GM23248 (cell line): Measurements from ENCODE around the gene PIK3C3. TPM values are rescaled to one million over a fixed set of nuclear protein-coding genes. Genes with fewer than 3 reads are reported as not detected.

Experiments
- DNase-seq: peaks from one replicate; pipeline ENCODE4 v3.0.0-alpha.2; 2015
- H2AFZ ChIP-seq: fragments of 200-600 bp; sonication (generic); 2 replicates; pipeline ENCODE4 v1.6.1; 2016; ENCODE audit warnings: antibody characterized with exemption
- H3F3A ChIP-seq: fragments of 200-600 bp; sonication (generic); 2 replicates; pipeline ENCODE4 v1.6.1; 2016; ENCODE audit warnings: mild to moderate bottlenecking, antibody characterized with exemption, mixed run types; ENCODE audit not compliant: insufficient read depth
- H3K27ac ChIP-seq: fragments of 200-600 bp; sonication (generic); 2 replicates; pipeline ENCODE4 v1.5.1; 2016; ENCODE audit warnings: mild to moderate bottlenecking
- H3K27me3 ChIP-seq: fragments of 200-600 bp; sonication (generic); replicated peaks from 2 replicates; pipeline ENCODE4 v1.6.1; 2016; ENCODE audit warnings: mild to moderate bottlenecking; ENCODE audit not compliant: insufficient read depth
- H3K36me3 ChIP-seq: fragments of 200-600 bp; sonication (generic); 2 replicates; pipeline ENCODE4 v1.6.1; 2016; ENCODE audit warnings: low read depth, mild to moderate bottlenecking
- H3K4me1 ChIP-seq: fragments of 200-600 bp; sonication (generic); 2 replicates; pipeline ENCODE4 v1.6.1; 2016; ENCODE audit warnings: mild to moderate bottlenecking; ENCODE audit not compliant: insufficient read depth
- H3K4me2 ChIP-seq: fragments of 200-600 bp; sonication (generic); one replicate; pipeline ENCODE4 v1.6.1; 2016; ENCODE audit warnings: mild to moderate bottlenecking; ENCODE audit not compliant: unreplicated experiment
- H3K4me3 ChIP-seq: fragments of 200-600 bp; sonication (generic); 2 replicates; pipeline ENCODE4 v1.5.1; 2016; ENCODE audit warnings: mild to moderate bottlenecking
- H3K79me2 ChIP-seq: fragments of 200-600 bp; sonication (generic); 2 replicates; pipeline ENCODE4 v1.6.1; 2016; ENCODE audit warnings: mild to moderate bottlenecking; ENCODE audit not compliant: insufficient read depth
- H3K9ac ChIP-seq: fragments of 200-600 bp; sonication (generic); 2 replicates; pipeline ENCODE4 v1.6.1; 2016; ENCODE audit warnings: mild to moderate bottlenecking
- H3K9me2 ChIP-seq: fragments of 200-600 bp; sonication (generic); 2 replicates; pipeline ENCODE4 v1.6.1; 2016; ENCODE audit warnings: mixed run types, mild to moderate bottlenecking, moderate library complexity; ENCODE audit not compliant: insufficient read depth
- H3K9me3 ChIP-seq: fragments of 200-600 bp; sonication (generic); one replicate; pipeline ENCODE4 v1.6.1; 2017; ENCODE audit warnings: low read depth
- H4K20me1 ChIP-seq: fragments of 200-600 bp; sonication (generic); 2 replicates; pipeline ENCODE4 v1.6.0; 2016; ENCODE audit not compliant: insufficient read depth
- EZH2 ChIP-seq: fragments of 200-600 bp; sonication (generic); IDR thresholded peaks from 2 replicates; pipeline ENCODE4 v1.6.1; 2018; ENCODE audit warnings: antibody characterized with exemption, mild to moderate bottlenecking; ENCODE audit not compliant: insufficient read depth, poor library complexity, severe bottlenecking
- EZH2phosphoT487 ChIP-seq: fragments of 200-600 bp; sonication (generic); IDR thresholded peaks from 2 replicates; pipeline ENCODE4 v1.6.1; 2018; ENCODE audit warnings: antibody characterized with exemption, moderate library complexity, mild to moderate bottlenecking, low read depth; ENCODE audit not compliant: insufficient read depth
- WGBS, 2 experiments: methylation state at CpG; one replicate each; pipeline ENCODE4 v1.1.6; 2015 to 2017; ENCODE audit warnings: low lambda C conversion rate in 2 of 2, low coverage in 1 of 2; ENCODE audit errors: missing lambda C conversion rate in 2 of 2; 5-methylcytosine and 5-hydroxymethylcytosine counted together
- in situ Hi-C: fragments of 300-500 bp; cut with MboI; formaldehyde crosslinking; loops from 2 replicates; pipeline ENCODE4 v1.15.0; 2020
- polyA plus RNA-seq: library from polyadenylated mRNA; unstranded; fragments of >200 nt; fragmentation: Nextera tagmentation; extraction: Ambion mirVana; gene quantifications from 2 replicates; pipeline ENCODE4 v1.2.1, GENCODE V29; 2016
- total RNA-seq: library from RNA; depleted of rRNA; stranded (reverse); fragments of >200 nt; shearing (Covaris generic); gene quantifications from 2 replicates; pipeline ENCODE4 v1.2.3, GENCODE V29; 2014

PIK3C3 gene
- total and polyA plus RNA-seq, 2 experiments from 2014 or later = 45.0 to 50.3 TPM

- DNase-seq = no peak
- Histone ChIP-seq H3F3A (no peaks in the 10 kb centered on the region), H2AFZ (no peak overlapping the region), H3K4me3 (no peak overlapping the region), H3K4me1 (no peaks in the 10 kb centered on the region), H3K4me2 (no peak overlapping the region), H4K20me1 (no peaks in the 10 kb centered on the region; the same call in 1 of the 2 replicates), H3K27ac (no peak overlapping the region), H3K9me2 (no peaks in the 10 kb centered on the region), H3K9me3 (no peaks in the 10 kb centered on the region), H3K79me2 (peaks cover 64% of the 10 kb centered on the region), H3K27me3 (no peaks in the 10 kb centered on the region), H3K36me3 (peaks cover 49% of the 10 kb centered on the region), H3K9ac (no peak overlapping the region)
- in situ Hi-C loops = no loop called here
- WGBS, 2 experiments = 98 to 100% methylated on average over 2 of the region's 2 CpGs
- TF ChIP-seq EZH2phosphoT487 (no peak), EZH2 (no peak)
Observed at GRCh38 chr18:41985914-41986313, 30.9 kb downstream of the PIK3C3 start.

- H3K4me1 ChIP-seq = no peaks in the 10 kb centered on the region
- no peak overlapping the region for H3K9ac ChIP-seq
- no peaks in the 10 kb centered on the region for H3K9me2 ChIP-seq
- no peak overlapping the region for H2AFZ ChIP-seq
- no peak overlapping the region for H3K27ac ChIP-seq
- no peak for DNase-seq
- H3K27me3 ChIP-seq = no peaks in the 10 kb centered on the region
- H3K4me2 ChIP-seq = no peak overlapping the region
- WGBS, 2 experiments = 97 to 99% methylated on average over 5 of the region's 5 CpGs
- in situ Hi-C loops = no loop called here
- H3K79me2 ChIP-seq = peaks cover 38% of the 10 kb centered on the region
- H3K9me3 ChIP-seq = no peaks in the 10 kb centered on the region
- peaks cover 66% of the 10 kb centered on the region for H3K36me3 ChIP-seq
- no peaks in the 10 kb centered on the region for H4K20me1 ChIP-seq
- no peak overlapping the region for H3K4me3 ChIP-seq
- TF ChIP-seq EZH2 (no peak), EZH2phosphoT487 (no peak)
- 0 out of 2 replicates have a peak, but pooled peaks cover 4% of the 10 kb centered on the region for H3F3A ChIP-seq
Observed at GRCh38 chr18:41989508-41989907, 34.5 kb downstream of the PIK3C3 start.

GRCh38 chr18:41992066-41992465 is 37.0 kb downstream of the PIK3C3 start:
- Histone ChIP-seq H3K36me3 (peaks cover 67% of the 10 kb centered on the region), H3K4me3 (no peak overlapping the region), H3F3A (0 out of 2 replicates have a peak, but pooled peaks cover 4% of the 10 kb centered on the region), H4K20me1 (no peaks in the 10 kb centered on the region), H2AFZ (no peak overlapping the region), H3K9ac (no peak overlapping the region), H3K4me2 (no peak overlapping the region), H3K4me1 (no peaks in the 10 kb centered on the region), H3K9me2 (no peaks in the 10 kb centered on the region), H3K27ac (no peak overlapping the region), H3K9me3 (no peaks in the 10 kb centered on the region), H3K79me2 (peaks cover 13% of the 10 kb centered on the region), H3K27me3 (no peaks in the 10 kb centered on the region)
- in situ Hi-C loops = no loop called here
- TF ChIP-seq EZH2phosphoT487 = no peak
- TF ChIP-seq EZH2 = no peak
- no peak for DNase-seq
- WGBS, 2 experiments = 51 to 55% methylated on average over 2 of the region's 2 CpGs

GRCh38 chr18:41992703-41993102 is 37.7 kb downstream of the PIK3C3 start:
- Histone ChIP-seq H3K79me2 (peaks cover 7% of the 10 kb centered on the region; the same call in 1 of the 2 replicates), H3K27ac (no peak overlapping the region), H3K36me3 (peaks cover 72% of the 10 kb centered on the region), H3K27me3 (no peaks in the 10 kb centered on the region), H3F3A (0 out of 2 replicates have a peak, but pooled peaks cover 4% of the 10 kb centered on the region), H3K9me2 (no peaks in the 10 kb centered on the region), H4K20me1 (no peaks in the 10 kb centered on the region), H3K9me3 (no peaks in the 10 kb centered on the region), H3K4me1 (peaks cover 4% of the 10 kb centered on the region), H3K4me3 (no peak overlapping the region), H3K9ac (no peak overlapping the region), H2AFZ (no peak overlapping the region), H3K4me2 (no peak overlapping the region)
- WGBS, 2 experiments = 96% methylated on average over 4 of the region's 4 CpGs
- TF ChIP-seq EZH2 (no peak), EZH2phosphoT487 (no peak)
- in situ Hi-C loops = no loop called here
- no peak for DNase-seq

- no peak for DNase-seq
Observed at GRCh38 chr18:41993151-41993550, 38.1 kb downstream of the PIK3C3 start.

More at GRCh38 chr18:41993151-41993550, 38.1 kb downstream of the PIK3C3 start:
- H3K4me2 ChIP-seq = no peak overlapping the region
- no peak overlapping the region for H2AFZ ChIP-seq
- no peak overlapping the region for H3K27ac ChIP-seq
- no peak overlapping the region for H3K4me3 ChIP-seq
- 93% methylated on average over 2 of the region's 2 CpGs for WGBS, 2 experiments
- 0 out of 2 replicates have a peak, but pooled peaks cover 6% of the 10 kb centered on the region for H3F3A ChIP-seq
- TF ChIP-seq EZH2phosphoT487 (no peak), EZH2 (no peak)
- H3K27me3 ChIP-seq = no peaks in the 10 kb centered on the region
- in situ Hi-C loops = no loop called here
- peaks cover 9% of the 10 kb centered on the region for H3K4me1 ChIP-seq
- H3K79me2 ChIP-seq = peaks cover 7% of the 10 kb centered on the region; the same call in 1 of the 2 replicates
- H3K36me3 ChIP-seq = peaks cover 73% of the 10 kb centered on the region
- H3K9me3 ChIP-seq = no peaks in the 10 kb centered on the region
- no peak overlapping the region for H3K9ac ChIP-seq
- no peaks in the 10 kb centered on the region for H3K9me2 ChIP-seq
- no peaks in the 10 kb centered on the region for H4K20me1 ChIP-seq
